LNCaP clone FGC (cell line): Measurements from ENCODE around the gene HS3ST4.

Experiments
- DNase-seq: peaks from one replicate; pipeline ENCODE4 v3.0.0-alpha.2; 2011; ENCODE audit warnings: low read depth
- H3K4me3 ChIP-seq: 2 replicates; pipeline ENCODE4 v1.5.1; 2011; ENCODE audit warnings: mild to moderate bottlenecking, low read depth, low read length, control low read depth
- CTCF ChIP-seq: IDR thresholded peaks from 2 replicates; pipeline ENCODE4 v1.5.1; 2012; ENCODE audit warnings: mild to moderate bottlenecking; ENCODE audit not compliant: control insufficient read depth, insufficient read depth; ENCODE audit errors: extremely low read depth

HS3ST4 gene

GRCh38 chr16:25855818-25856217 lies 164.1 kb downstream of the HS3ST4 start:
- DNase-seq = no peak
- no peak overlapping the region for H3K4me3 ChIP-seq
- no peak for TF ChIP-seq CTCF

GRCh38 chr16:25859645-25860044 lies 167.9 kb downstream of the HS3ST4 start:
- no peak for TF ChIP-seq CTCF
- DNase-seq = no peak
- no peak overlapping the region for H3K4me3 ChIP-seq

- TF ChIP-seq CTCF = no peak
- no peak overlapping the region for H3K4me3 ChIP-seq
- no peak for DNase-seq
Measured at GRCh38 chr16:25867041-25867440, 175.3 kb downstream of the HS3ST4 start.

- no peak for TF ChIP-seq CTCF
- no peak for DNase-seq
Measured at GRCh38 chr16:25868106-25868505, 176.3 kb downstream of the HS3ST4 start.

GRCh38 chr16:25868706-25869370 lies 177.1 kb downstream of the HS3ST4 start:
- no peak overlapping the region for H3K4me3 ChIP-seq
- DNase-seq = no peak
- no peak for TF ChIP-seq CTCF

More at GRCh38 chr16:25868106-25868505, 176.3 kb downstream of the HS3ST4 start:
- no peak overlapping the region for H3K4me3 ChIP-seq

GRCh38 chr16:25872369-25873070 lies 180.8 kb downstream of the HS3ST4 start:
- no peak for TF ChIP-seq CTCF
- no peak for DNase-seq
- no peak overlapping the region for H3K4me3 ChIP-seq
